A549 (cell line): Measurements from ENCODE around the gene S100A7.
"Not testable (repeated sequence)": the region's sequence is repeated elsewhere in the genome, so short reads cannot be mapped to it uniquely, and the experiment has no call there.

ENCODE experiments used
- CTCF ChIP-seq: fragments of >200 bp; sonication (Bioruptor Twin); formaldehyde crosslinking; IDR thresholded peaks from 3 replicates; pipeline ENCODE4 v1.5.1; 2016
- ESRRA ChIP-seq: fragments of 150-350 bp; IDR thresholded peaks from 2 replicates; pipeline ENCODE4 v1.6.1; 2014; ENCODE audit warnings: mild to moderate bottlenecking, low read length, borderline replicate concordance
- HMGXB4 ChIP-seq: fragments of 250-450 bp; sonication (Bioruptor Pico); IDR thresholded peaks from 2 replicates; pipeline ENCODE4 v1.5.0; 2021; ENCODE audit warnings: mild to moderate bottlenecking, moderate library complexity, borderline replicate concordance
- MAX ChIP-seq: IDR thresholded peaks from 2 replicates; pipeline ENCODE4 v1.6.1; 2012
- POLR2A ChIP-seq: IDR thresholded peaks from 2 replicates; pipeline ENCODE4 v1.6.1; 2012; ENCODE audit warnings: mild to moderate bottlenecking, low read length
- RAD21 ChIP-seq, 2 experiments: fragments of >200 bp in 1 of 2; sonication (Bioruptor Twin) in 1 of 2; formaldehyde crosslinking in 1 of 2; IDR thresholded peaks in 1 of 2; conservative IDR thresholded peaks in 1 of 2; 2 replicates in 1 of 2; 3 replicates in 1 of 2; pipeline ENCODE4 v1.6.1; 2012 to 2018; ENCODE audit warnings: inconsistent platforms in 1 of 2
- REST ChIP-seq: fragments of 200-600 bp; sonication (generic); IDR thresholded peaks from 2 replicates; pipeline ENCODE4 v1.6.1; 2016; ENCODE audit warnings: antibody characterized with exemption, mild to moderate bottlenecking, moderate library complexity
- SMC3 ChIP-seq: fragments of >200 bp; sonication (Bioruptor Twin); formaldehyde crosslinking; IDR thresholded peaks from 3 replicates; pipeline ENCODE4 v1.6.1; 2018; ENCODE audit warnings: inconsistent platforms
- USF2 ChIP-seq: fragments of 450-650 bp; IDR thresholded peaks from 2 replicates; pipeline ENCODE4 v1.6.1; 2014; ENCODE audit warnings: antibody characterized with exemption

- not testable (repeated sequence) for TF ChIP-seq SMC3; HMGXB4 (CRISPR knock-in tag); CTCF; MAX; REST; USF2; ESRRA; POLR2A; RAD21 (conservative IDR thresholded peaks at IDR 0.05 in 1 of 2, IDR thresholded peaks at IDR 0.05 in 1 of 2)
Measured at GRCh38 chr1:153418758-153419435, 41.6 kb downstream of the S100A7 start.
